ENCODE measurements around the gene KIAA0040.

Gene KIAA0040

GRCh38 chr1:175200678-175201521 lies 8.3 kb upstream of the KIAA0040 start:
- H3K36me3 ChIP-seq = no peaks in the 10 kb centered on the region
- no peak overlapping the region for H3K27ac ChIP-seq
- TF ChIP-seq CTCF (IDR thresholded peaks at IDR 0.05; ENCODE audit: low read depth, low read length) = no peak
- no peaks in the 10 kb centered on the region for H3K27me3 ChIP-seq (ENCODE audit: insufficient read depth, low read depth, severe bottlenecking)
- DNase-seq = no peak
- no peak overlapping the region for H3K4me3 ChIP-seq (ENCODE audit: low read depth, low read length)
- H3K9me3 ChIP-seq (ENCODE audit: severe bottlenecking) = no peaks in the 10 kb centered on the region

- no peaks in the 10 kb centered on the region for H3K9me3 ChIP-seq (ENCODE audit: severe bottlenecking)
- H3K36me3 ChIP-seq = no peaks in the 10 kb centered on the region
- DNase-seq = no peak
- no peak overlapping the region for H3K27ac ChIP-seq
- H3K4me3 ChIP-seq (ENCODE audit: low read depth, low read length) = no peak overlapping the region
- TF ChIP-seq CTCF (IDR thresholded peaks at IDR 0.05; ENCODE audit: low read depth, low read length) = no peak
- no peaks in the 10 kb centered on the region for H3K27me3 ChIP-seq (ENCODE audit: insufficient read depth, low read depth, severe bottlenecking)
These were observed 5.8 kb upstream of the KIAA0040 start for GRCh38 chr1:175198332-175198731.

DNA sequence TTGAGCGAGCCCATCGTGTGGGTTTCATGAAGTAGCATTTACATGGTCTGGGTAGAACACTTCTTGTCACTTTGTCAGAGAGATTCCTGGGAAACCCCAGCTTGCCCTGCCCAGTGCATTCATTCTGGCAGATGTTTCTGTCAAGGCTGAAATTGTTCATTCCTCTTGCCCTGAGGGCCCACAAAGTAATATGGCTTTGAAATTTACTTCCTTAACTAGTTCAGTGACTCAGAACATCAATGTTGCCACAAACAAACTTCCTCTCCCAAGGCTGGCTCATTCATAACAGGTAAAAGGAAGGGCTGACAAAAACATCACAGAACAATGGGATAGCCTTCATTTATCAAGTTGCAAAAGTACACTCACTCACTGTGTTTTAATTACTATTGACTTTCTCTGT lies 5.0 kb upstream of the KIAA0040 start:
- Histone ChIP-seq H3K9me3 (ENCODE audit: severe bottlenecking) (no peaks in the 10 kb centered on the region), H3K27me3 (ENCODE audit: insufficient read depth, low read depth, severe bottlenecking) (no peaks in the 10 kb centered on the region), H3K36me3 (no peaks in the 10 kb centered on the region), H3K4me3 (ENCODE audit: low read depth, low read length) (no peak overlapping the region), H3K27ac (no peak overlapping the region)
- DNase-seq = no peak
- no peak for TF ChIP-seq CTCF (IDR thresholded peaks at IDR 0.05; ENCODE audit: low read depth, low read length)

- H3K27me3 ChIP-seq (ENCODE audit: insufficient read depth, low read depth, severe bottlenecking) = no peaks in the 10 kb centered on the region
- no peak for TF ChIP-seq CTCF (IDR thresholded peaks at IDR 0.05; ENCODE audit: low read depth, low read length)
- no peak overlapping the region for H3K27ac ChIP-seq
These were observed 3.2 kb upstream of the KIAA0040 start for GRCh38 chr1:175195798-175196197.

GRCh38 chr1:175195281-175195680 lies 2.7 kb upstream of the KIAA0040 start:
- Histone ChIP-seq H3K36me3 (no peaks in the 10 kb centered on the region), H3K9me3 (ENCODE audit: severe bottlenecking) (no peaks in the 10 kb centered on the region), H3K4me3 (ENCODE audit: low read depth, low read length) (no peak overlapping the region), H3K27ac (no peak overlapping the region), H3K27me3 (ENCODE audit: insufficient read depth, low read depth, severe bottlenecking) (no peaks in the 10 kb centered on the region)
- DNase-seq = no peak
- no peak for TF ChIP-seq CTCF (IDR thresholded peaks at IDR 0.05; ENCODE audit: low read depth, low read length)

More at GRCh38 chr1:175195798-175196197, 3.2 kb upstream of the KIAA0040 start:
- no peak for DNase-seq
- H3K36me3 ChIP-seq = no peaks in the 10 kb centered on the region
- no peak overlapping the region for H3K4me3 ChIP-seq (ENCODE audit: low read depth, low read length)
- no peaks in the 10 kb centered on the region for H3K9me3 ChIP-seq (ENCODE audit: severe bottlenecking)

DNA sequence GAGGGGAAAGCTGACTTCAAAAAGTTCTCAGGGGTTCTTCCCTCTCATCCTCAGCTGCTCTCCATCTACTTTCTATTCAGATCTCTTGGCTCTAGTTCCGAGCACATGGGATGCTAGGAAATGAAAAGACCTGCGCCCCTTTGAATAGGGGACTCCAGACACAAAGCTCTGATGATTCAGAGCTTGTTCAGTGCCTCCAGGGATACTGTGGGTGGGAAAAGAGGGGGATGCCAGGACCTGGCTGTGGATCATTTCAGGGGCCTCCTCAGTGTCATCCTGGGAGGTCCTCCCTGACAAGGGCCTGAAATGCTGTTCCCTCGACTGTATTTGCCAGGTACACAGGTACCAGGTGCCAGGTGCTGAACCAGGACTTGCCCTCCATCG lies 943 bp upstream of the KIAA0040 start:
- DNase-seq = no peak

More for the DNA sequence above, 943 bp upstream of the KIAA0040 start:
- no peak for TF ChIP-seq CTCF (IDR thresholded peaks at IDR 0.05; ENCODE audit: low read depth, low read length)
- H3K4me3 ChIP-seq (ENCODE audit: low read depth, low read length) = no peak overlapping the region
- H3K9me3 ChIP-seq (ENCODE audit: severe bottlenecking) = no peaks in the 10 kb centered on the region
- no peaks in the 10 kb centered on the region for H3K27me3 ChIP-seq (ENCODE audit: insufficient read depth, low read depth, severe bottlenecking)
- H3K36me3 ChIP-seq = no peaks in the 10 kb centered on the region
- H3K27ac ChIP-seq = no peak overlapping the region
